ENCODE data around the gene MARCKSL1.

GRCh38 chr1:32309960-32310359, 26.1 kb downstream of the MARCKSL1 start:
- TF ChIP-seq, protein P1, sequence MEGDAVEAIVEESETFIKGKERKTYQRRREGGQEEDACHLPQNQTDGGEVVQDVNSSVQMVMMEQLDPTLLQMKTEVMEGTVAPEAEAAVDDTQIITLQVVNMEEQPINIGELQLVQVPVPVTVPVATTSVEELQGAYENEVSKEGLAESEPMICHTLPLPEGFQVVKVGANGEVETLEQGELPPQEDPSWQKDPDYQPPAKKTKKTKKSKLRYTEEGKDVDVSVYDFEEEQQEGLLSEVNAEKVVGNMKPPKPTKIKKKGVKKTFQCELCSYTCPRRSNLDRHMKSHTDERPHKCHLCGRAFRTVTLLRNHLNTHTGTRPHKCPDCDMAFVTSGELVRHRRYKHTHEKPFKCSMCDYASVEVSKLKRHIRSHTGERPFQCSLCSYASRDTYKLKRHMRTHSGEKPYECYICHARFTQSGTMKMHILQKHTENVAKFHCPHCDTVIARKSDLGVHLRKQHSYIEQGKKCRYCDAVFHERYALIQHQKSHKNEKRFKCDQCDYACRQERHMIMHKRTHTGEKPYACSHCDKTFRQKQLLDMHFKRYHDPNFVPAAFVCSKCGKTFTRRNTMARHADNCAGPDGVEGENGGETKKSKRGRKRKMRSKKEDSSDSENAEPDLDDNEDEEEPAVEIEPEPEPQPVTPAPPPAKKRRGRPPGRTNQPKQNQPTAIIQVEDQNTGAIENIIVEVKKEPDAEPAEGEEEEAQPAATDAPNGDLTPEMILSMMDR (IDR thresholded peaks at IDR 0.05 in 4 of 5, conservative IDR thresholded peaks at IDR 0.05 in 1 of 5) = no peak
- TF ChIP-seq POLR2A (IDR thresholded peaks at IDR 0.05) = no peak

All from gastrocnemius medialis (tissue), 4 donors.